OCI-LY7 (cell line): ENCODE data around the gene RHOA. TPM values are rescaled to one million over a fixed set of nuclear protein-coding genes. Genes with fewer than 3 reads are reported as not detected.

Experiments
- BruUV-seq: library from RNA; stranded (reverse); fragments of 400-500 nt; replicated peaks from 2 replicates; lab custom pipeline; 2021; lab: Mats Ljungman, UMichigan
- CTCF ChIA-PET: fragments of 300-600 bp; sonication (Branson Sonifier 250); formaldehyde crosslinking; loops from one replicate; lab custom pipeline; 2022; ENCODE audit warnings: antibody characterized with exemption; ENCODE audit not compliant: unreplicated experiment; lab: Charles Lee
- POLR2A ChIA-PET: fragments of 300-600 bp; sonication (Branson Sonifier 250); formaldehyde crosslinking; loops from one replicate; lab custom pipeline; 2022; ENCODE audit warnings: antibody characterized with exemption; lab: Charles Lee
- DNase-seq: peaks from one replicate; pipeline ENCODE4 v3.0.0-alpha.2; 2015; ENCODE audit warnings: low spot score
- H2AFZ ChIP-seq: fragments of 200-600 bp; sonication (generic), shearing (Covaris generic); 2 replicates; pipeline ENCODE4 v1.6.1; 2014; ENCODE audit warnings: mild to moderate bottlenecking, antibody characterized with exemption, low read length, moderate library complexity
- H3K27ac ChIP-seq: fragments of 200-600 bp; sonication (generic); 2 replicates; pipeline ENCODE4 v1.5.1; 2014; ENCODE audit warnings: mixed run types, low read depth, mild to moderate bottlenecking, moderate library complexity, low read length, inconsistent platforms; ENCODE audit not compliant: poor library complexity, severe bottlenecking
- H3K36me3 ChIP-seq: fragments of 200-600 bp; sonication (generic); 2 replicates; pipeline ENCODE4 v1.6.1; 2014; ENCODE audit warnings: mild to moderate bottlenecking, antibody characterized with exemption, low read length, moderate library complexity, mixed read lengths; ENCODE audit not compliant: insufficient read depth
- H3K4me1 ChIP-seq: fragments of 200-600 bp; sonication (generic); 2 replicates; pipeline ENCODE4 v1.5.1; 2014; ENCODE audit warnings: mild to moderate bottlenecking, low read length; ENCODE audit not compliant: insufficient read depth, poor library complexity, severe bottlenecking
- H3K4me2 ChIP-seq: fragments of 200-600 bp; sonication (generic); 2 replicates; pipeline ENCODE4 v1.6.1; 2014; ENCODE audit warnings: mild to moderate bottlenecking, low read length
- H3K4me3 ChIP-seq: fragments of 200-600 bp; sonication (generic); 2 replicates; pipeline ENCODE4 v1.5.1; 2014; ENCODE audit warnings: mild to moderate bottlenecking, low read depth, low read length; ENCODE audit not compliant: poor library complexity, severe bottlenecking
- H3K79me2 ChIP-seq: fragments of 200-600 bp; sonication (generic); 2 replicates; pipeline ENCODE4 v1.6.1; 2016; ENCODE audit warnings: low read depth, mild to moderate bottlenecking, low read length, moderate library complexity, mixed read lengths; ENCODE audit not compliant: insufficient read depth
- H3K9me2 ChIP-seq: fragments of 200-600 bp; sonication (generic); 2 replicates; pipeline ENCODE4 v1.6.1; 2016; ENCODE audit warnings: mild to moderate bottlenecking, low read length, mixed read lengths; ENCODE audit not compliant: insufficient read depth
- H3K9me3 ChIP-seq: fragments of 200-600 bp; sonication (generic); 2 replicates; pipeline ENCODE4 v1.6.1; 2014; ENCODE audit warnings: mild to moderate bottlenecking, mixed run types, low read length, mixed read lengths
- H4K20me1 ChIP-seq: fragments of 200-600 bp; sonication (generic); 2 replicates; pipeline ENCODE4 v1.6.1; 2014; ENCODE audit warnings: mild to moderate bottlenecking, antibody characterized with exemption, low read length, moderate library complexity, mixed read lengths; ENCODE audit not compliant: insufficient read depth
- EZH2phosphoT487 ChIP-seq: fragments of 200-600 bp; sonication (generic); IDR thresholded peaks from 2 replicates; pipeline ENCODE4 v1.6.1; 2018; ENCODE audit warnings: low read depth, borderline replicate concordance, mild to moderate bottlenecking, mixed run types, antibody characterized with exemption, low read length, moderate library complexity, mixed read lengths
- intact Hi-C: fragments of 100-400 bp; cut with micrococcal nuclease; formaldehyde crosslinking; loops from one replicate; pipeline ENCODE4 v1.10.0; 2022; ENCODE audit not compliant: unreplicated experiment
- total RNA-seq, 2 experiments: library from RNA; depleted of rRNA in 1 of 2; stranded (reverse); fragments of >200 nt in 1 of 2; shearing (Covaris generic) in 1 of 2; gene quantifications; 2 replicates each; pipeline ENCODE4 v1.2.3, GENCODE V29; 2014 to 2022
- TF ChIP-seq, protein P1 (sequence below): fragments of 200-600 bp; sonication (generic); conservative IDR thresholded peaks from 2 replicates; pipeline ENCODE4 v1.5.1; 2014; ENCODE audit warnings: mild to moderate bottlenecking, antibody characterized with exemption, low read length, moderate library complexity, mixed read lengths

RHOA gene
- total RNA-seq, 2 experiments from 2014 or later = 218 to 373 TPM

DNA sequence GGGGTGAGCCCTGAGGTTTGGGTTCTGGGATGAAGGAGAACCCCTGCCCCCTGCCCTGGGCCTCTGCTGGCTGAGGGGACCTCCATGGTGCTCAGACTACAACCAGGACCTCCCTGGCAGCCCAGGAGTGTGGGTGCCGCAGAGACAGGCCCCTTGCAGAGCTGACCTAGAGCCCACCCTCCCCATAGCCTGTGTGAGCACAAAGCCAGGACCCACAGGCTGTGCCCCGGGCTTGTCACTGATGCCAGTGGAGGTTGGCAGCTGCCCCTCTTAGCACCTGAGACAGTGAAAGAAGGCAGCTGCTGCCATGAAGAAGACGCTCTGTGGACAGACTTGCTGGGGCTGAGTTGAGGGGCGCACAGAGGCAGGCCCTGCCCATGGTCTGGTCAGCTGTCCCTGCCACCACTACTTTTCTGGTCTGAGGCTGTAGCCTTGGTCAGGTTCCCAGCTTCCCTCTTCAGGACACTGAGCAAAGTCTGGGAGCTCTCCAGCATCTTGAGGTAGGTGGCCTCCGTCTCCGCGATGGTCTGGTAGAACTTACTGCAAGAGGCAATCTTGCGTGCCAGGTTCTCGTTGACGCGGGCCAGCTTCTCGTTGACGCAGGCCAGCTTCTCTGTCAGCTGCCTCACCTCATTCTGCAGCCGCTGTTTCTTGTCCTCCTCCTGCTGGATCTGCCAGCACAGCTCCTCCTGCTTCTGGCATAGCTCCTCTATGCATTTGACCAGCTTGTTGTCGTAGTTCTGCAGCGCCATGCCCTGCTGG lies 94.9 kb downstream of the RHOA start:
- H3K9me3 ChIP-seq = no peaks in the 10 kb centered on the region
- no peaks in the 10 kb centered on the region for H4K20me1 ChIP-seq
- DNase-seq = no peak
- POLR2A ChIA-PET = no interaction called here
- no peak overlapping the region for H3K4me2 ChIP-seq
- H2AFZ ChIP-seq = no peak overlapping the region
- TF ChIP-seq EZH2phosphoT487 = no peak
- TF ChIP-seq, protein P1, sequence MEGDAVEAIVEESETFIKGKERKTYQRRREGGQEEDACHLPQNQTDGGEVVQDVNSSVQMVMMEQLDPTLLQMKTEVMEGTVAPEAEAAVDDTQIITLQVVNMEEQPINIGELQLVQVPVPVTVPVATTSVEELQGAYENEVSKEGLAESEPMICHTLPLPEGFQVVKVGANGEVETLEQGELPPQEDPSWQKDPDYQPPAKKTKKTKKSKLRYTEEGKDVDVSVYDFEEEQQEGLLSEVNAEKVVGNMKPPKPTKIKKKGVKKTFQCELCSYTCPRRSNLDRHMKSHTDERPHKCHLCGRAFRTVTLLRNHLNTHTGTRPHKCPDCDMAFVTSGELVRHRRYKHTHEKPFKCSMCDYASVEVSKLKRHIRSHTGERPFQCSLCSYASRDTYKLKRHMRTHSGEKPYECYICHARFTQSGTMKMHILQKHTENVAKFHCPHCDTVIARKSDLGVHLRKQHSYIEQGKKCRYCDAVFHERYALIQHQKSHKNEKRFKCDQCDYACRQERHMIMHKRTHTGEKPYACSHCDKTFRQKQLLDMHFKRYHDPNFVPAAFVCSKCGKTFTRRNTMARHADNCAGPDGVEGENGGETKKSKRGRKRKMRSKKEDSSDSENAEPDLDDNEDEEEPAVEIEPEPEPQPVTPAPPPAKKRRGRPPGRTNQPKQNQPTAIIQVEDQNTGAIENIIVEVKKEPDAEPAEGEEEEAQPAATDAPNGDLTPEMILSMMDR = no peak
- no peak overlapping the region for H3K4me3 ChIP-seq
- peaks cover 80% of the 10 kb centered on the region for H3K36me3 ChIP-seq
- H3K79me2 ChIP-seq = no peaks in the 10 kb centered on the region
- BruUV-seq = no TSS peak
- H3K4me1 ChIP-seq = no peaks in the 10 kb centered on the region
- no peak overlapping the region for H3K27ac ChIP-seq
- CTCF ChIA-PET = no interaction called here
- intact Hi-C loops = no loop called here
- H3K9me2 ChIP-seq = no peaks in the 10 kb centered on the region

DNA sequence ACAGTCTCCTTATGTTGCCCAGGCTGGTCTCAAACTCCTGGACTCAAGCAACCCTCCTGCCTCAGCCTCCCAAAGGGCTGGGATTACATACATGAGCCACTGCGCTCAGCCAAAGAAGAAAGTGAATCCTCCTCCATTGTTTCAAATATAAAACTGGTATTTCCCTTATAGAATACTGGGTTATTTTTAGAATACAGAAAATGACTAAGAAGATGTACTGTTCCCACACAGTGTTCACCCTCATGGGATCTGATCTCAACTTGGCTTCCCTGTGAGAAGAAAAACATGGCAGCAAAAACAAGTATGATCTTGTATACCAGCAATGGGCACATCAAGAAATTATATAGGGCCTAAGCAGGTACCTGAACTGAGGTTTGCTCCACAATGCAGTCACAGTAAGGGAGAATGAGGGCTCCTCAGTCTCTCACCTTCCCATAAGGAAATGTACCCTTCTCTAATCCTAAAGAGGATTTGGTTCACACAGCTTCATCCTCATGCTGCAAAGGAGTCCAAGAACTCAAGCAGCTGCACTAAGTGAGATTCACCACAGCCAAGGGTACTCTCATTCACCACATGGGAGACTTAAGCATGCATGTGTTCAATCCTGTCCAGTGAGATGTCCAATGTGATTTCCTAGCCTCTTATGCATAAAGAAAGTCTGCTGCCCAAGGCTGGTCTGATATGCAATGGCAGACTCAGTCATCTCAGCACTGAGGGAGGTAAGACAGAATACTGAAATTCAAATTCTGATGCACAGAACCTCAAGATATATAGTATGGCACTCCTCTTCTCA lies 97.7 kb downstream of the RHOA start:
- CTCF ChIA-PET = no interaction called here
- H3K27ac ChIP-seq = no peak overlapping the region
- no peak overlapping the region for H3K4me2 ChIP-seq
- POLR2A ChIA-PET = interaction anchor here (0.6 kb wide), 1 partner anchor 272 kb away, joined by 3 read pairs; no protein-coding TSS in a partner anchor
- H3K9me2 ChIP-seq = no peaks in the 10 kb centered on the region
- H3K4me3 ChIP-seq = no peak overlapping the region
- TF ChIP-seq, protein P1 = no peak
- no peak for TF ChIP-seq EZH2phosphoT487
- intact Hi-C loops = no loop called here
- BruUV-seq = no TSS peak
- H3K36me3 ChIP-seq = peaks cover 76% of the 10 kb centered on the region
- H3K4me1 ChIP-seq = no peaks in the 10 kb centered on the region
- no peaks in the 10 kb centered on the region for H3K9me3 ChIP-seq
- H3K79me2 ChIP-seq = no peaks in the 10 kb centered on the region
- no peaks in the 10 kb centered on the region for H4K20me1 ChIP-seq
- no peak for DNase-seq
- no peak overlapping the region for H2AFZ ChIP-seq

DNA sequence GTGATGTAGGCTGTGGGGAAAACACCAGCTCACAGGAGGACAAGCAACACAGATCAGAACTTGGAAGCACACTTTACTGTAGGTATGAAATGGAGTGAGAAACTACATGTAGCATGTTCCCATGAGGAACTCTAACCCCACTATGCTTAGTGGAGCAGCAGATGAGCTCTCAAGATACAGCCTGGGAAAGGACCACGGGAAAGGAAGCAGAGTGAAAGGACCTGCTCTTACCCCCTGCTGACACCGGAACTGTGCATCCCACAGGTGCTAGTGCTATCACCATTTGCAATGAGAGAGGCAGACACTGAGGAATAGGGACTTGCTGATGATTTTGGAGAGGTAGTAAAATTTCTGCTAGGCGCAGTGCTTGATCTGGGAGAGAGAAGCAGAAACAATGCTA lies 100.5 kb downstream of the RHOA start:
- TF ChIP-seq, protein P1 = no peak
- no peak for TF ChIP-seq EZH2phosphoT487
- H3K9me3 ChIP-seq = no peaks in the 10 kb centered on the region
- H3K9me2 ChIP-seq = no peaks in the 10 kb centered on the region
- H3K4me3 ChIP-seq = no peak overlapping the region
- DNase-seq = no peak
- no peaks in the 10 kb centered on the region for H4K20me1 ChIP-seq
- ChIA-PET CTCF (no interaction called here), POLR2A (no interaction called here)
- H3K36me3 ChIP-seq = peaks cover 76% of the 10 kb centered on the region
- no peak overlapping the region for H2AFZ ChIP-seq
- BruUV-seq = no TSS peak
- H3K4me2 ChIP-seq = no peak overlapping the region
- H3K27ac ChIP-seq = no peak overlapping the region
- no peaks in the 10 kb centered on the region for H3K4me1 ChIP-seq
- intact Hi-C loops = no loop called here
- no peaks in the 10 kb centered on the region for H3K79me2 ChIP-seq
